Measurements from ENCODE around the gene ARFIP1.
"Not testable (repeated sequence)": the region's sequence is repeated elsewhere in the genome, so short reads cannot be mapped to it uniquely, and the experiment has no call there.

Gene ARFIP1

GRCh38 chr4:152849350-152849749, 69.6 kb downstream of the ARFIP1 start:
- Mint-ChIP-seq H3K36me3 (peaks cover 13% of the 10 kb centered on the region), H3K4me3 (no peak overlapping the region), H3K27me3 (no peaks in the 10 kb centered on the region), H3K27ac (peak overlapping the region; percentile 0), H3K4me1 (ENCODE audit: low read depth) (peaks cover 22% of the 10 kb centered on the region), H3K9me3 (ENCODE audit: low read depth) (peaks cover 14% of the 10 kb centered on the region)

- peaks cover 16% of the 10 kb centered on the region for H3K36me3 Mint-ChIP-seq
- peaks cover 22% of the 10 kb centered on the region for H3K4me1 Mint-ChIP-seq (ENCODE audit: low read depth)
- peak overlapping the region; percentile 8 for H3K4me3 Mint-ChIP-seq
- H3K27me3 Mint-ChIP-seq: no peaks in the 10 kb centered on the region
- H3K27ac Mint-ChIP-seq: no peak overlapping the region
- peaks cover 16% of the 10 kb centered on the region for H3K9me3 Mint-ChIP-seq (ENCODE audit: low read depth)
Observed at GRCh38 chr4:152850377-152850776, 70.6 kb downstream of the ARFIP1 start.

GRCh38 chr4:152851226-152851625, 71.5 kb downstream of the ARFIP1 start:
- peaks cover 16% of the 10 kb centered on the region for H3K9me3 Mint-ChIP-seq (ENCODE audit: low read depth)
- H3K4me3 Mint-ChIP-seq: no peak overlapping the region
- H3K36me3 Mint-ChIP-seq: peaks cover 16% of the 10 kb centered on the region
- no peaks in the 10 kb centered on the region for H3K27me3 Mint-ChIP-seq
- H3K4me1 Mint-ChIP-seq (ENCODE audit: low read depth): peaks cover 22% of the 10 kb centered on the region
- H3K27ac Mint-ChIP-seq: peak overlapping the region; percentile 7

- Mint-ChIP-seq H3K27me3 (no peaks in the 10 kb centered on the region), H3K27ac (no peak overlapping the region)
Observed at GRCh38 chr4:152853293-152853692, 73.5 kb downstream of the ARFIP1 start.

GRCh38 chr4:152854016-152854415, 74.3 kb downstream of the ARFIP1 start:
- Mint-ChIP-seq H3K9me3 (ENCODE audit: low read depth) (peaks cover 16% of the 10 kb centered on the region), H3K36me3 (peaks cover 19% of the 10 kb centered on the region), H3K4me1 (ENCODE audit: low read depth) (peaks cover 20% of the 10 kb centered on the region)
- not testable (repeated sequence) for H3K4me3 Mint-ChIP-seq, H3K27ac Mint-ChIP-seq, H3K27me3 Mint-ChIP-seq

More at GRCh38 chr4:152853293-152853692, 73.5 kb downstream of the ARFIP1 start:
- peaks cover 16% of the 10 kb centered on the region for H3K36me3 Mint-ChIP-seq
- peaks cover 20% of the 10 kb centered on the region for H3K4me1 Mint-ChIP-seq (ENCODE audit: low read depth)
- H3K4me3 Mint-ChIP-seq: no peak overlapping the region
- peaks cover 16% of the 10 kb centered on the region for H3K9me3 Mint-ChIP-seq (ENCODE audit: low read depth)

- peaks cover 25% of the 10 kb centered on the region for H3K36me3 Mint-ChIP-seq
- no peak overlapping the region for H3K4me3 Mint-ChIP-seq
- H3K4me1 Mint-ChIP-seq (ENCODE audit: low read depth): no peaks in the 10 kb centered on the region
- peaks cover 16% of the 10 kb centered on the region for H3K9me3 Mint-ChIP-seq (ENCODE audit: low read depth)
- H3K27me3 Mint-ChIP-seq: no peaks in the 10 kb centered on the region
- no peak overlapping the region for H3K27ac Mint-ChIP-seq
Observed at GRCh38 chr4:152856960-152857359, 77.2 kb downstream of the ARFIP1 start.

GRCh38 chr4:152858934-152859333, 79.2 kb downstream of the ARFIP1 start:
- Mint-ChIP-seq H3K27ac (no peak overlapping the region), H3K27me3 (no peaks in the 10 kb centered on the region), H3K36me3 (peaks cover 17% of the 10 kb centered on the region), H3K4me3 (no peak overlapping the region), H3K9me3 (ENCODE audit: low read depth) (peaks cover 5% of the 10 kb centered on the region), H3K4me1 (ENCODE audit: low read depth) (no peaks in the 10 kb centered on the region)

GRCh38 chr4:152860046-152860445, 80.3 kb downstream of the ARFIP1 start:
- H3K36me3 Mint-ChIP-seq: peaks cover 17% of the 10 kb centered on the region
- H3K9me3 Mint-ChIP-seq (ENCODE audit: low read depth): no peaks in the 10 kb centered on the region
- no peak overlapping the region for H3K4me3 Mint-ChIP-seq
- H3K4me1 Mint-ChIP-seq (ENCODE audit: low read depth): no peaks in the 10 kb centered on the region
- no peak overlapping the region for H3K27ac Mint-ChIP-seq
- H3K27me3 Mint-ChIP-seq: no peaks in the 10 kb centered on the region

- H3K36me3 Mint-ChIP-seq: peaks cover 17% of the 10 kb centered on the region
- no peak overlapping the region for H3K27ac Mint-ChIP-seq
- no peaks in the 10 kb centered on the region for H3K27me3 Mint-ChIP-seq
- no peaks in the 10 kb centered on the region for H3K4me1 Mint-ChIP-seq (ENCODE audit: low read depth)
- H3K4me3 Mint-ChIP-seq: no peak overlapping the region
- H3K9me3 Mint-ChIP-seq (ENCODE audit: low read depth): no peaks in the 10 kb centered on the region
Observed at GRCh38 chr4:152862608-152863007, 82.9 kb downstream of the ARFIP1 start.

- Mint-ChIP-seq H3K36me3 (peaks cover 14% of the 10 kb centered on the region), H3K4me1 (ENCODE audit: low read depth) (no peaks in the 10 kb centered on the region), H3K4me3 (no peak overlapping the region), H3K27me3 (no peaks in the 10 kb centered on the region), H3K27ac (no peak overlapping the region), H3K9me3 (ENCODE audit: low read depth) (no peaks in the 10 kb centered on the region)
Observed at GRCh38 chr4:152864361-152864760, 84.6 kb downstream of the ARFIP1 start.

GRCh38 chr4:152866432-152866993, 86.8 kb downstream of the ARFIP1 start:
- not testable (repeated sequence) for H3K27ac Mint-ChIP-seq; H3K4me3 Mint-ChIP-seq; H3K9me3 Mint-ChIP-seq (ENCODE audit: low read depth); H3K27me3 Mint-ChIP-seq; H3K4me1 Mint-ChIP-seq (ENCODE audit: low read depth)
- peaks cover 13% of the 10 kb centered on the region for H3K36me3 Mint-ChIP-seq

GRCh38 chr4:152870606-152871005, 90.9 kb downstream of the ARFIP1 start:
- Mint-ChIP-seq H3K27ac (no peak overlapping the region), H3K36me3 (peaks cover 21% of the 10 kb centered on the region), H3K9me3 (ENCODE audit: low read depth) (no peaks in the 10 kb centered on the region), H3K4me3 (no peak overlapping the region), H3K27me3 (no peaks in the 10 kb centered on the region), H3K4me1 (ENCODE audit: low read depth) (no peaks in the 10 kb centered on the region)

GRCh38 chr4:152875261-152875660, 95.5 kb downstream of the ARFIP1 start:
- H3K27ac Mint-ChIP-seq: no peak overlapping the region
- H3K9me3 Mint-ChIP-seq (ENCODE audit: low read depth): no peaks in the 10 kb centered on the region
- no peak overlapping the region for H3K4me3 Mint-ChIP-seq
- H3K36me3 Mint-ChIP-seq: peaks cover 46% of the 10 kb centered on the region
- no peaks in the 10 kb centered on the region for H3K4me1 Mint-ChIP-seq (ENCODE audit: low read depth)
- H3K27me3 Mint-ChIP-seq: no peaks in the 10 kb centered on the region

GRCh38 chr4:152877868-152878267, 98.1 kb downstream of the ARFIP1 start:
- no peaks in the 10 kb centered on the region for H3K9me3 Mint-ChIP-seq (ENCODE audit: low read depth)
- H3K27ac Mint-ChIP-seq: no peak overlapping the region
- H3K36me3 Mint-ChIP-seq: peaks cover 41% of the 10 kb centered on the region
- H3K4me1 Mint-ChIP-seq (ENCODE audit: low read depth): no peaks in the 10 kb centered on the region
- H3K27me3 Mint-ChIP-seq: no peaks in the 10 kb centered on the region
- no peak overlapping the region for H3K4me3 Mint-ChIP-seq

GRCh38 chr4:152880263-152880662, 100.5 kb downstream of the ARFIP1 start:
- peaks cover 29% of the 10 kb centered on the region for H3K36me3 Mint-ChIP-seq
- no peak overlapping the region for H3K4me3 Mint-ChIP-seq
- no peaks in the 10 kb centered on the region for H3K9me3 Mint-ChIP-seq (ENCODE audit: low read depth)
- no peak overlapping the region for H3K27ac Mint-ChIP-seq
- no peaks in the 10 kb centered on the region for H3K27me3 Mint-ChIP-seq
- H3K4me1 Mint-ChIP-seq (ENCODE audit: low read depth): no peaks in the 10 kb centered on the region

GRCh38 chr4:152881974-152882373, 102.2 kb downstream of the ARFIP1 start:
- Mint-ChIP-seq H3K36me3 (peaks cover 22% of the 10 kb centered on the region), H3K4me1 (ENCODE audit: low read depth) (no peaks in the 10 kb centered on the region), H3K27ac (no peak overlapping the region), H3K27me3 (no peaks in the 10 kb centered on the region), H3K4me3 (no peak overlapping the region), H3K9me3 (ENCODE audit: low read depth) (no peaks in the 10 kb centered on the region)

All from activated naive CD8-positive, alpha-beta T cell (primary cell).